MM.1S (cell line): ENCODE data around the gene LZTS2.

Source experiments
- EZH2 ChIP-seq: fragments of 300-600 bp; sonication (generic); optimal IDR thresholded peaks from 2 replicates; pipeline ENCODE3; 2017; ENCODE audit warnings: low read depth, mild to moderate bottlenecking, antibody characterized with exemption, low read length, mixed read lengths
- EZH2phosphoT487 ChIP-seq: fragments of 300-600 bp; sonication (generic); IDR thresholded peaks from 2 replicates; pipeline ENCODE4 v1.6.1; 2018; ENCODE audit warnings: antibody characterized with exemption, low read length
- TF ChIP-seq, protein P1 (sequence below): fragments of 300-600 bp; sonication (generic); IDR thresholded peaks from 2 replicates; pipeline ENCODE4 v1.5.1; 2016; ENCODE audit warnings: antibody characterized with exemption, low read length, mixed read lengths

DNA sequence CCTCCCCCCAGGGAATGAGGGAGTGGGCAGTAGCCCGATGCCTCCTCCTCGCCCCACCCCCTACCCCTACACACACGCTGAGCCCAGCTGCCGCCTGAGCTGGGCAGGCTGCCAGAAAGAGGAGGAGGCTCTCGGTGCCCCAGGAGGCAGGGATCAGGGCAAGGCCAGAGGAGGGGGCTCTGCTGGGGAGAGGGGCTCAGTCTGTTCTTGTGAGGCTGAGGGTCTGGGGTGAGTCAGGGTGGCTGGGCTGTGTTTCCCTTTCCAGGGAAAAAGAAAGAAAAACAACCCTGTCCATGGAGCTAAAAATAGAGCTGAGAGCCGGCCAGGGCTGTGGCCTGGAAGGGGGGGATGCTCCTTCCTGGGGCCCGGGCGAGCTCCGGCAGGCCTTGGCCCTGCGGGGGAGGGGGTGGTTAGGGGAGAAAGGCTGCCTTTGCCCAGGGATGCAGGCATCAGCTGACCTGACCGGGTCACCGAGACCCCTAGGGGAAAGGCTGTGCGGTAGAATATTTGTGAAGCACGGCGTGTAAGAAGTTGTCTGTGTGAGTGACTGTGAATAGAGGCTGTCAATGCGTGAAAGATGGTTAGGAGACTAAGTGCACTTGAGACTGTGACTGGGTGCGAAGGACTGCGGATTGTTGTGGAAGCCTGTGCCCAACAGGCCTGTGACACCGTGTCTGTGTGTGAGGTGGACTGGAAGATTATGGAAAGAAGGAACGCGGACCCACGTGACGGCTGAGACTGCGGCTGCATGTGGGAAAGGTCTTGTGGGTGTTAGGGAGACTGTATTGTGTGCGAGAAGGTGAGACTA, 1.2 kb upstream of the LZTS2 start:
- TF ChIP-seq, protein P1, sequence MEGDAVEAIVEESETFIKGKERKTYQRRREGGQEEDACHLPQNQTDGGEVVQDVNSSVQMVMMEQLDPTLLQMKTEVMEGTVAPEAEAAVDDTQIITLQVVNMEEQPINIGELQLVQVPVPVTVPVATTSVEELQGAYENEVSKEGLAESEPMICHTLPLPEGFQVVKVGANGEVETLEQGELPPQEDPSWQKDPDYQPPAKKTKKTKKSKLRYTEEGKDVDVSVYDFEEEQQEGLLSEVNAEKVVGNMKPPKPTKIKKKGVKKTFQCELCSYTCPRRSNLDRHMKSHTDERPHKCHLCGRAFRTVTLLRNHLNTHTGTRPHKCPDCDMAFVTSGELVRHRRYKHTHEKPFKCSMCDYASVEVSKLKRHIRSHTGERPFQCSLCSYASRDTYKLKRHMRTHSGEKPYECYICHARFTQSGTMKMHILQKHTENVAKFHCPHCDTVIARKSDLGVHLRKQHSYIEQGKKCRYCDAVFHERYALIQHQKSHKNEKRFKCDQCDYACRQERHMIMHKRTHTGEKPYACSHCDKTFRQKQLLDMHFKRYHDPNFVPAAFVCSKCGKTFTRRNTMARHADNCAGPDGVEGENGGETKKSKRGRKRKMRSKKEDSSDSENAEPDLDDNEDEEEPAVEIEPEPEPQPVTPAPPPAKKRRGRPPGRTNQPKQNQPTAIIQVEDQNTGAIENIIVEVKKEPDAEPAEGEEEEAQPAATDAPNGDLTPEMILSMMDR = no peak
- TF ChIP-seq EZH2phosphoT487 (no peak), EZH2 (no peak)
